PFSK-1 (cell line): ENCODE measurements around the gene CTIF.

Experiments
- FOXP2 ChIP-seq: optimal IDR thresholded peaks from 2 replicates; pipeline ENCODE3; 2011; ENCODE audit warnings: borderline replicate concordance, control low read depth, inconsistent platforms; ENCODE audit not compliant: insufficient read depth; ENCODE audit errors: extremely low read length, extremely low read depth
- POLR2AphosphoS5 ChIP-seq: IDR thresholded peaks from 2 replicates; pipeline ENCODE4 v1.6.1; 2012; ENCODE audit warnings: low read depth, mild to moderate bottlenecking, control low read depth, low read length, moderate library complexity
- REST ChIP-seq, 2 experiments: IDR thresholded peaks; 2 replicates each; pipeline versions ENCODE4 v1.6.1 to v1.8.0; 2011 to 2012; ENCODE audit warnings: low read depth in 2 of 2, low read length in 2 of 2, control low read depth in 1 of 2, inconsistent platforms in 1 of 2, mild to moderate bottlenecking in 1 of 2, moderate library complexity in 1 of 2; ENCODE audit not compliant: insufficient read depth in 1 of 2
- SIN3A ChIP-seq: IDR thresholded peaks from 2 replicates; pipeline ENCODE4 v1.6.1; 2012; ENCODE audit warnings: mild to moderate bottlenecking, low read length, moderate library complexity, borderline replicate concordance; ENCODE audit not compliant: insufficient read depth
- TAF1 ChIP-seq: IDR thresholded peaks from 2 replicates; pipeline ENCODE4 v1.6.1; 2012; ENCODE audit warnings: low read length, control low read depth, borderline replicate concordance; ENCODE audit not compliant: insufficient read depth

- TF ChIP-seq POLR2AphosphoS5 (no peak), SIN3A (no peak), TAF1 (no peak), REST (IDR thresholded peaks at IDR 0.05; ENCODE audit: insufficient read depth in 1 of 2, low read depth in 2 of 2, low read length in 2 of 2) (no peak), FOXP2 (no peak)
Measured at GRCh38 chr18:48732767-48733424, 194.1 kb downstream of the CTIF start.
